Neural progenitor cell (in vitro differentiated cells): Measurements from ENCODE around the gene CEACAM7. TPM values are rescaled to one million over a fixed set of nuclear protein-coding genes. Genes with fewer than 3 reads are reported as not detected.

Experiments used
- DNase-seq: peaks from one replicate; pipeline ENCODE4 v3.0.0-alpha.2; 2016; ENCODE audit warnings: low spot score
- H2AFZ ChIP-seq: fragments of 200-600 bp; sonication (generic); replicated peaks from 2 replicates; pipeline ENCODE4 v1.6.1; 2016; ENCODE audit warnings: antibody characterized with exemption
- H3F3A ChIP-seq: fragments of 200-600 bp; sonication (generic); 2 replicates; pipeline ENCODE4 v1.6.1; 2016; ENCODE audit warnings: antibody characterized with exemption, low read depth
- H3K27ac ChIP-seq: fragments of 200-600 bp; sonication (generic); 2 replicates; pipeline ENCODE4 v1.5.1; 2016; ENCODE audit warnings: mild to moderate bottlenecking
- H3K27me3 ChIP-seq: fragments of 200-600 bp; sonication (generic); 2 replicates; pipeline ENCODE4 v1.6.1; 2016; ENCODE audit warnings: mild to moderate bottlenecking, moderate library complexity
- H3K36me3 ChIP-seq: fragments of 200-600 bp; sonication (generic); 2 replicates; pipeline ENCODE4 v1.5.1; 2016
- H3K4me1 ChIP-seq: fragments of 200-600 bp; sonication (generic); 2 replicates; pipeline ENCODE4 v1.6.1; 2016; ENCODE audit warnings: mixed run types
- H3K4me2 ChIP-seq: fragments of 200-600 bp; sonication (generic); 2 replicates; pipeline ENCODE4 v1.6.1; 2016
- H3K4me3 ChIP-seq: fragments of 200-600 bp; sonication (generic); 2 replicates; pipeline ENCODE4 v1.5.1; 2016
- H3K79me2 ChIP-seq: fragments of 200-600 bp; sonication (generic); 2 replicates; pipeline ENCODE4 v1.6.1; 2016; ENCODE audit warnings: low read depth
- H3K9ac ChIP-seq: fragments of 200-600 bp; sonication (generic); 2 replicates; pipeline ENCODE4 v1.6.1; 2016
- H3K9me3 ChIP-seq: fragments of 200-600 bp; sonication (generic); 2 replicates; pipeline ENCODE4 v1.5.1; 2016; ENCODE audit warnings: low read depth
- H4K20me1 ChIP-seq: fragments of 200-600 bp; sonication (generic); 2 replicates; pipeline ENCODE4 v1.6.1; 2016; ENCODE audit warnings: low read depth
- H3K27ac Mint-ChIP-seq: 3 replicates; pipeline ENCODE4 v1.8.0; 2021; ENCODE audit warnings: mixed read lengths
- H3K27me3 Mint-ChIP-seq: 2 replicates; pipeline ENCODE4 v1.8.0; 2022; ENCODE audit warnings: low read depth, mild to moderate bottlenecking, inconsistent platforms, moderate library complexity, mixed read lengths; ENCODE audit not compliant: insufficient read depth
- H3K36me3 Mint-ChIP-seq: 3 replicates; pipeline ENCODE4 v1.8.0; 2021; ENCODE audit warnings: mixed read lengths
- H3K4me1 Mint-ChIP-seq: 3 replicates; pipeline ENCODE4 v1.8.0; 2021; ENCODE audit warnings: mixed read lengths
- H3K4me3 Mint-ChIP-seq: 3 replicates; pipeline ENCODE4 v1.8.0; 2021; ENCODE audit warnings: mild to moderate bottlenecking, moderate library complexity, mixed read lengths
- H3K9me3 Mint-ChIP-seq: 3 replicates; pipeline ENCODE4 v1.8.0; 2020; ENCODE audit warnings: mixed read lengths
- EZH2 ChIP-seq: fragments of 200-600 bp; sonication (generic); IDR thresholded peaks from 2 replicates; pipeline ENCODE4 v1.6.1; 2017; ENCODE audit warnings: antibody characterized with exemption, mild to moderate bottlenecking, moderate library complexity
- EZH2phosphoT487 ChIP-seq: fragments of 200-600 bp; sonication (generic); IDR thresholded peaks from 2 replicates; pipeline ENCODE4 v1.6.1; 2017; ENCODE audit warnings: antibody characterized with exemption
- total RNA-seq: library from RNA; depleted of rRNA; stranded (reverse); fragments of >200 nt; gene quantifications from 2 replicates; pipeline ENCODE4 v1.2.3, GENCODE V29; 2015; ENCODE audit warnings: low replicate concordance
- TF ChIP-seq, protein P1 (sequence below): fragments of 200-600 bp; sonication (generic); IDR thresholded peaks from 2 replicates; pipeline ENCODE4 v1.5.1; 2017; ENCODE audit warnings: antibody characterized with exemption, mild to moderate bottlenecking

Gene CEACAM7
- total RNA-seq, 1 donor from 2014 or later: not detected

DNA sequence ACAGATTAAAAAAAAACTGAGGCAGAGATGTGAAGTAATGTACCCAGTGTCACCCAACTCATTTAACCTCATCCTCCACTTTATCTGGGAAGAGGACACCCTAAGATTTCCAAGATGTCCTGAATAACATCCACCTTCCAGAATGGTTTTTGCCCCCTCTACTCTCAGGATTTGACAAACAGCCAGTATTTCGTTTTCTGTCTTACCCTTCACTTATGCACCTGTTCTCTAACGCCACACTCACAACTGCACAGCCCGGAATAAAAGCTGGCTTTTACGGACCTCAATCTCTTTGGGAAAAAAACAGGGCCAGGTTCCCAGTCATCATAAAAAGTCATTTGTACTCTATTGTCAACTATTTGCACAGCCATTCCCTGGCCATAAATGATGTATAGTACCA is 46.1 kb upstream of the CEACAM7 start:
- Histone ChIP-seq H3K9me3 (peaks cover 13% of the 10 kb centered on the region), H3K4me2 (no peak overlapping the region), H3K4me1 (no peaks in the 10 kb centered on the region), H2AFZ (no peak overlapping the region), H3F3A (no peaks in the 10 kb centered on the region), H3K36me3 (no peaks in the 10 kb centered on the region), H4K20me1 (no peaks in the 10 kb centered on the region), H3K27ac (no peak overlapping the region), H3K27me3 (no peaks in the 10 kb centered on the region), H3K9ac (no peak overlapping the region), H3K79me2 (no peaks in the 10 kb centered on the region), H3K4me3 (no peak overlapping the region)
- H3K4me1 Mint-ChIP-seq: no peaks in the 10 kb centered on the region
- peaks cover 2% of the 10 kb centered on the region for H3K27me3 Mint-ChIP-seq
- no peak for DNase-seq
- no peaks in the 10 kb centered on the region for H3K9me3 Mint-ChIP-seq
- H3K4me3 Mint-ChIP-seq: no peak overlapping the region
- no peak overlapping the region for H3K27ac Mint-ChIP-seq
- TF ChIP-seq, protein P1, sequence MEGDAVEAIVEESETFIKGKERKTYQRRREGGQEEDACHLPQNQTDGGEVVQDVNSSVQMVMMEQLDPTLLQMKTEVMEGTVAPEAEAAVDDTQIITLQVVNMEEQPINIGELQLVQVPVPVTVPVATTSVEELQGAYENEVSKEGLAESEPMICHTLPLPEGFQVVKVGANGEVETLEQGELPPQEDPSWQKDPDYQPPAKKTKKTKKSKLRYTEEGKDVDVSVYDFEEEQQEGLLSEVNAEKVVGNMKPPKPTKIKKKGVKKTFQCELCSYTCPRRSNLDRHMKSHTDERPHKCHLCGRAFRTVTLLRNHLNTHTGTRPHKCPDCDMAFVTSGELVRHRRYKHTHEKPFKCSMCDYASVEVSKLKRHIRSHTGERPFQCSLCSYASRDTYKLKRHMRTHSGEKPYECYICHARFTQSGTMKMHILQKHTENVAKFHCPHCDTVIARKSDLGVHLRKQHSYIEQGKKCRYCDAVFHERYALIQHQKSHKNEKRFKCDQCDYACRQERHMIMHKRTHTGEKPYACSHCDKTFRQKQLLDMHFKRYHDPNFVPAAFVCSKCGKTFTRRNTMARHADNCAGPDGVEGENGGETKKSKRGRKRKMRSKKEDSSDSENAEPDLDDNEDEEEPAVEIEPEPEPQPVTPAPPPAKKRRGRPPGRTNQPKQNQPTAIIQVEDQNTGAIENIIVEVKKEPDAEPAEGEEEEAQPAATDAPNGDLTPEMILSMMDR: no peak
- TF ChIP-seq EZH2 (no peak), EZH2phosphoT487 (no peak)
- H3K36me3 Mint-ChIP-seq: no peaks in the 10 kb centered on the region

DNA sequence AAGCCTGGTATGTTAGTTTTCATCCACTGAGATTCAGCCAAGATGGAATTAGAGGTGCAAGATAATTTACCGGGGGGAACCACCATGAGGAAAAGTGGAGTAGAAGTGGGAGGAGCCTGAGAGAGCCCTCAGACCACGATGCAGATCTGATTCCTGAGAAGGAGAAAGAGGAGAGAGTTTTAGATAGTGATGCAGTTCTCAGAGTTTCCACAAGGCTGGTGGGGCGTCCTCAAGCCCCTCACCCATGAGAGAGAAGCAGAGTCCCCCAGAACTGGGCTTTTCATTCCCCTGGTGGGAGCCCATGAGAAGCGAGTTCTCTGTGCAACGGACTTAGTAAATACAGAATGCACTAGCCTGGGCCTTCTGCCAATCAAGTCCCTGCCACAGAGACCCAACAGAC is 38.4 kb upstream of the CEACAM7 start:
- Mint-ChIP-seq H3K4me3 (no peak overlapping the region), H3K27me3 (peaks cover 2% of the 10 kb centered on the region), H3K27ac (no peak overlapping the region), H3K4me1 (no peaks in the 10 kb centered on the region), H3K9me3 (no peaks in the 10 kb centered on the region), H3K36me3 (no peaks in the 10 kb centered on the region)
- Histone ChIP-seq H3K27ac (no peak overlapping the region), H3K36me3 (no peaks in the 10 kb centered on the region), H4K20me1 (no peaks in the 10 kb centered on the region), H3K9ac (no peak overlapping the region), H3K4me2 (no peak overlapping the region), H3K4me1 (no peaks in the 10 kb centered on the region), H3F3A (no peaks in the 10 kb centered on the region), H3K27me3 (no peaks in the 10 kb centered on the region), H3K9me3 (peaks cover 17% of the 10 kb centered on the region), H3K79me2 (no peaks in the 10 kb centered on the region), H2AFZ (no peak overlapping the region), H3K4me3 (no peak overlapping the region)
- DNase-seq: no peak
- no peak for TF ChIP-seq EZH2phosphoT487
- TF ChIP-seq, protein P1: no peak
- TF ChIP-seq EZH2: no peak

GRCh38 chr19:41720103-41720502 is 32.0 kb upstream of the CEACAM7 start:
- Histone ChIP-seq H3F3A (no peaks in the 10 kb centered on the region), H3K79me2 (no peaks in the 10 kb centered on the region), H3K4me3 (no peak overlapping the region), H3K36me3 (no peaks in the 10 kb centered on the region), H3K27me3 (no peaks in the 10 kb centered on the region), H4K20me1 (no peaks in the 10 kb centered on the region), H2AFZ (no peak overlapping the region), H3K4me1 (no peaks in the 10 kb centered on the region), H3K9me3 (peaks cover 8% of the 10 kb centered on the region), H3K9ac (no peak overlapping the region), H3K27ac (no peak overlapping the region), H3K4me2 (no peak overlapping the region)
- TF ChIP-seq, protein P1: no peak
- TF ChIP-seq EZH2 (no peak), EZH2phosphoT487 (no peak)
- H3K4me1 Mint-ChIP-seq: no peaks in the 10 kb centered on the region
- no peak overlapping the region for H3K27ac Mint-ChIP-seq
- H3K4me3 Mint-ChIP-seq: no peak overlapping the region
- H3K27me3 Mint-ChIP-seq: peaks cover 5% of the 10 kb centered on the region
- H3K9me3 Mint-ChIP-seq: peaks cover 3% of the 10 kb centered on the region
- no peak for DNase-seq
- no peaks in the 10 kb centered on the region for H3K36me3 Mint-ChIP-seq

DNA sequence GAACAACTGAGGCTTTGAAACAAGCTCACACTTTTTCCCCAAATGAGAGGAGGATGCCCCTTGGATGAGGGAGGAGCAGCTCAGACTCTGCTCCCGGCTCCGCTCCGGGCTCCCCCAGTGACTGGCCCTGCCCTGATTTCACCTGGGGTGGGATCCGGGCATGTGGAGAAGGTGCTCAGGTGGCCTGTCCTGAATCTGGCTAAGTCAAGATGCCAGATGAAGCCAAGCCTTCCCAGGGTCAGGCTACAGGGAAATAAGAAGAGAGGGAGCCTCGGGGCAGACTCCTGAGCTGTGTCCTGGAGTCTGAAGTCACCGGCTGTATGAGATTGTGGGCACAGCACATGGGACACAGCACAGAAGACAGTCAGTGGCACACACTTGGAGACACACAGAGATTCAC is 30.7 kb upstream of the CEACAM7 start:
- Histone ChIP-seq H3K4me3 (no peak overlapping the region), H3K4me1 (no peaks in the 10 kb centered on the region), H3K79me2 (no peaks in the 10 kb centered on the region), H2AFZ (no peak overlapping the region), H3F3A (no peaks in the 10 kb centered on the region), H4K20me1 (no peaks in the 10 kb centered on the region), H3K9ac (no peak overlapping the region), H3K4me2 (no peak overlapping the region), H3K36me3 (no peaks in the 10 kb centered on the region), H3K27me3 (no peaks in the 10 kb centered on the region), H3K9me3 (no peaks in the 10 kb centered on the region), H3K27ac (no peak overlapping the region)
- Mint-ChIP-seq H3K27ac (no peak overlapping the region), H3K27me3 (peaks cover 8% of the 10 kb centered on the region), H3K9me3 (peaks cover 3% of the 10 kb centered on the region), H3K4me1 (no peaks in the 10 kb centered on the region), H3K36me3 (no peaks in the 10 kb centered on the region), H3K4me3 (no peak overlapping the region)
- DNase-seq: no peak
- TF ChIP-seq EZH2phosphoT487: no peak
- no peak for TF ChIP-seq EZH2
- TF ChIP-seq, protein P1: no peak
